Retinal pigment epithelial cell (primary cell): Measurements from ENCODE around the gene ROBO4.

Source experiments
- DNase-seq: peaks from one replicate; pipeline ENCODE4 v3.0.0-alpha.2; 2010; ENCODE audit warnings: low read depth
- H3K4me3 ChIP-seq: 2 replicates; pipeline ENCODE4 v1.5.1; 2011; ENCODE audit warnings: mild to moderate bottlenecking, low read length, control low read depth, moderate library complexity
- TF ChIP-seq, protein P1 (sequence below): conservative IDR thresholded peaks from 2 replicates; pipeline ENCODE4 v1.5.1; 2011; ENCODE audit warnings: low read depth, low read length, control low read depth, inconsistent platforms

The ROBO4 gene

DNA sequence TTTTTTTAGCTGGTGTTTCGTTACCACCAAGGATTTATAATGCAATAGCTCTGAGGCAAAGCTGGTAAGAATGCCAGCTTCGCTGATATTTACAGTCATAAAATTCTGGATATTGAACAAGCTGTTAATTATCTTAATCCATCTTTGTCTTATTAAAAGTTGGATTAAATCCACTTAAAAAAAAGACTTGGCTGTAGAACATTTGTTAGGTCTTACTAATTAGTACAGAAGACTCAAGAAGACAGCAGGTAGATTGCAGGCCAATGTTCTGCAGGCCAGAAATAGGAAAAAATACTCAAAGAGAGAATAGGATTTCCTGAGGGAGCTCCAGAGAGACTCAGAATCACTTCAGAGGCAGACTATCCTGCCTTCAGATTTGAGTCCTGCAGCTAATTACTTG lies 7.5 kb downstream of the ROBO4 start:
- no peak for DNase-seq
- no peak overlapping the region for H3K4me3 ChIP-seq
- TF ChIP-seq, protein P1, sequence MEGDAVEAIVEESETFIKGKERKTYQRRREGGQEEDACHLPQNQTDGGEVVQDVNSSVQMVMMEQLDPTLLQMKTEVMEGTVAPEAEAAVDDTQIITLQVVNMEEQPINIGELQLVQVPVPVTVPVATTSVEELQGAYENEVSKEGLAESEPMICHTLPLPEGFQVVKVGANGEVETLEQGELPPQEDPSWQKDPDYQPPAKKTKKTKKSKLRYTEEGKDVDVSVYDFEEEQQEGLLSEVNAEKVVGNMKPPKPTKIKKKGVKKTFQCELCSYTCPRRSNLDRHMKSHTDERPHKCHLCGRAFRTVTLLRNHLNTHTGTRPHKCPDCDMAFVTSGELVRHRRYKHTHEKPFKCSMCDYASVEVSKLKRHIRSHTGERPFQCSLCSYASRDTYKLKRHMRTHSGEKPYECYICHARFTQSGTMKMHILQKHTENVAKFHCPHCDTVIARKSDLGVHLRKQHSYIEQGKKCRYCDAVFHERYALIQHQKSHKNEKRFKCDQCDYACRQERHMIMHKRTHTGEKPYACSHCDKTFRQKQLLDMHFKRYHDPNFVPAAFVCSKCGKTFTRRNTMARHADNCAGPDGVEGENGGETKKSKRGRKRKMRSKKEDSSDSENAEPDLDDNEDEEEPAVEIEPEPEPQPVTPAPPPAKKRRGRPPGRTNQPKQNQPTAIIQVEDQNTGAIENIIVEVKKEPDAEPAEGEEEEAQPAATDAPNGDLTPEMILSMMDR = no peak

DNA sequence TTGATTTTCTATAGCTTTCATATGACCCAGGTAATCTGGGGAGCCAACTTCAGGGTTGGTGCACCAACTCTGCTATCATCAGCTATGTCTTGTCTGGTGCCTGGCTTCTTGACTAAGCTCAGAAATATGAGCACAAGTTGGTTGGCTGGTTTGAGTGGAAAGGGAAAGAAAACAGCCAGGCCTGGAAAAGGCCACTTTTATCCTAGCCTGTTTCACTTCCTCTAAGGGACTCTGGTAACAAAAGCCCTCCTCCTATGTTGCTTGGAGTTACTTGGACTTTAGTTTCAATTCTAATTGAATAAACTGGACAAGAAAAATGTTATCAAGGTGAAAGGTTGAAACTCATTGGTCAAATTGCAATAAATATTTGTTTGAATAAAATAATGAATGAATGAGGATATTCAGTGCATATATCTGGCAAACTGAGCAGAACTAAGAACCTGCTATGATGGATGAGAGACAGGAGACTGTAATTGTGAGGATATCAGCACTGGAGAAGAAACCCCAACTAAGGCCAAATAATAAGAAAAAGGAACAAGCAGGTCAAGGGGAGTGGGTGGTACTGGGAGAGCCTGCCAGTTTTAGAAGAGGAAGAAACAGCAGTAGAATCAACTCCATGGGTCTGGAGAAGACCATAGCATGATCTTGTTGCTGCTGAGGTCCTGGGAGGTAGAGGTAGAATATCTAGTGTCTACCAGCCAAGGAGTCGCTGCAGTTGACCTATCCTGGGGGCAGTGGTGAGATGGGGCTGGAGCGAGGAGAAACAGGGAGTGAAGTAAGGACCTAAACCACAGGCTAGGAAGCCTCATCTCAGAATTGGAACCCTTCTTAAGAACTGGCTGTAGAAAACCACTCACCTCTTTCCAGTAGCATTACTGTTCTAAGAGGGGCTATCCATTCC lies 8.2 kb downstream of the ROBO4 start:
- DNase-seq = no peak
- H3K4me3 ChIP-seq = no peak overlapping the region
- TF ChIP-seq, protein P1 = no peak

DNA sequence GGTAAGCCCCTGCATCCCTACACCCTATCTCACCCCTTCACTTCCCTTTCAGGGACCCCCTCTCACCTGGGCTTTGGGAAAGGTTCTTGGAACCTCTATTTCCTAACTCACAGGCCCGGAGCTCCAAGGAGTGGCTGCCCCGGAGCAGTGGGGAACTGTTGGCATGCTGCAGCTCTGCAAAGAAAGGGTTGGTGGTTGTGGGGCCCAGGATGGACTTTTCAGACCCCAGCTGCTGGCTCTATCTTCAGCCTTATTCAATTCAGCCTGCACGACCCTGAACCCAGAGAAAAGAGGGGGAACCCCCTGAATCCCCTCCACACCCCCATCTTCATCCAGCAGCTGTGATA lies 10.0 kb downstream of the ROBO4 start:
- TF ChIP-seq, protein P1 = no peak
- H3K4me3 ChIP-seq = no peak overlapping the region
- no peak for DNase-seq

DNA sequence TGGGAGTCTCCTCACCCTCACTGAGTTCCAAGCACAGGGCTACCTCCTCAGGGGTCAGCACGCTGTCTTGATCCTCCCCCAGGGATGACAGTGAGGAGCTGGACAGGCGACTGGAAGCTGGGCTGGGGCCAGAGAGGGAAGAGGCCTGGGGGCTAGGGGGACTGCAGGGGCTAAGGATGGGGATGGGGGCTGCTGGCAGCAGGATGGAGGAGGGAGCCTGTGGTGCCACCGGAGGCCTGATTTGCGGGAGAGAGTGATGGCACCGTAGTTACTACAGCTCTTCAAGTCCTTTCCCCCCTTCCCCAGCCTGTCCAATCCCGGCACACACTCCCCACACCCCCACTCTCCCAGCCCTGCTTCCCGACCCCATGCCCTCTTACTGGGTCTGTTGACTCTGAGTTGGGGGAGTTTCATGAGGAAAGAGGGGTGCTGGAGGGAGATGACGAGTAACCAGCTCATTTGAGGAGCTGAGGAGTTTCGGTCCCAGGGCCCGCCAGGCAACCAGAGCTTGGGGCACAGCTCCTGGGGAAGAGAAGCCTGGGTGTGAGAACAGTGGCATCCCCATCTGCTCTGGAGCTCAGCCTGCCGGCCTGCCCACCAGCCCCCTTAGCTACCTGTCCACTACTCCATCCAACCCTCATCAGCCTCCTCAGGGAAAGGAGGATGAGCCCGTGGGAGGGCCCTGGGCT lies 10.5 kb downstream of the ROBO4 start:
- H3K4me3 ChIP-seq = no peak overlapping the region
- DNase-seq = no peak
- TF ChIP-seq, protein P1 = no peak

DNA sequence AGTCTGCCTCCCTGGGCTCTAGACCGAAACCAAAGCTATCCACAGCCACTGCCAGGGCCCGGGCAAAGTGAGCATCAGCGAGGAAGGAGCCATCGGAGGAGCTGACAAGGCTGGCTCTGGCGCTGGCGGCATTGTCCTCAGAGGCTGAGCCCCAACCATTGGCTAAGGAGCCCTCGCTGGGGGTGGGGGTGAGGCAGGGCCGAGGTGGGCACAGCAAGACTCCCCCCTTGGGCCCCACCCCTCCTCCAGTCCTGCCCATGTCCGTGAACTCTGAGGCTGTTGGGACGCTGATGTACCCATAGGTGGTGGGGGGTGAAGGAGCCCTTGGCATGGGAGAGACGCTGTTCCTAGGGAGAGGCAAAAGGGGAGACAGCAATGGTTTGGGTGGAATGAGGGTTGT lies 11.2 kb downstream of the ROBO4 start:
- DNase-seq = no peak
- no peak overlapping the region for H3K4me3 ChIP-seq
- TF ChIP-seq, protein P1 = no peak

DNA sequence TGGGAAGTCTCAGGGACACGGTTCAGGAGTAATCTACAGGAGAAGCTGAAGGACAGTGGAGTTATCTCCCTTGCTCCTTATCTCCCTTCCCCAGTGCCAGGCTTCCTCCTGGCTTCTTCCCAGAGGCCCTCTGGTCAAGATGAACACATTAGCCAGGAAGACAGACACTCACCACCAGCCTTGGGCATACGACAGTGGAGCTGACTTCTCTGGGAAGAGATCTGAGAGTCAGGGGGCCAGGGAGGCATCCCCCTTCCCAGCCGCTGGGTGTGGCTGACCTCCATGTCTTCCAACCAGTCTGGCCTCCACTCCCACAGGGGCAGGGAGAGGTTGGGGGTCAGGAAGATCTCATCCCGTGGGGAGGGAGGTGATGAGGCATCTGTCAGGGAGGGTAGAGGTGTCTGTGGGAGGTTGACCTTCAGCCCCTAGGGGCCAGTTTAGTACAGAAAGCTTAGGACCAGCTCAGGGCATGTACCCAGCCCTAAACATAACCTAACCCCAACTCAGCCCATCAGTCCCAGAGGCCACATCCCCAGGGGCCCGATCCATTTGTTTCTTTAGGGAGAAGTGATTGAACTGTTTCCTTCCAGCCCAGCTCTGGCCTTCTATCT lies 12.7 kb downstream of the ROBO4 start:
- TF ChIP-seq, protein P1 = no peak
- DNase-seq = no peak
- no peak overlapping the region for H3K4me3 ChIP-seq
